Activated CD4-positive, alpha-beta T cell treated with anti-CD3 and anti-CD28 coated beads, Interleukin-2, amount 10 ng/mL, durations not matched to agents 24 days and 14 days (primary cell): ENCODE data around the gene CHIC2. TPM values are rescaled to one million over a fixed set of nuclear protein-coding genes. Genes with fewer than 3 reads are reported as not detected.

Experiments used
- DNase-seq: peaks from one replicate; pipeline ENCODE4 v3.0.0; 2022
- H3K27ac Mint-ChIP-seq: one replicate; pipeline ENCODE4 v1.8.0; 2022; ENCODE audit warnings: mild to moderate bottlenecking, mixed read lengths
- H3K27me3 Mint-ChIP-seq: one replicate; pipeline ENCODE4 v1.8.0; 2022; ENCODE audit warnings: mixed read lengths
- H3K36me3 Mint-ChIP-seq: one replicate; pipeline ENCODE4 v1.8.0; 2022; ENCODE audit warnings: low read depth, mild to moderate bottlenecking, mixed read lengths
- H3K4me1 Mint-ChIP-seq: one replicate; pipeline ENCODE4 v1.8.0; 2021; ENCODE audit warnings: mixed read lengths
- H3K4me3 Mint-ChIP-seq: one replicate; pipeline ENCODE4 v1.8.0; 2022; ENCODE audit warnings: mild to moderate bottlenecking, moderate library complexity, mixed read lengths
- H3K9me3 Mint-ChIP-seq: one replicate; pipeline ENCODE4 v1.8.0; 2021; ENCODE audit warnings: mixed read lengths
- intact Hi-C: fragments of 100-400 bp; cut with micrococcal nuclease; formaldehyde crosslinking; loops from one replicate; pipeline ENCODE4 v1.15.1; 2023
- total RNA-seq: library from RNA; stranded (reverse); gene quantifications from 2 replicates; pipeline ENCODE4 v1.2.3, GENCODE V29; 2022

Gene CHIC2
- total RNA-seq, 1 donor from 2014 or later = 23.8 TPM

GRCh38 chr4:53960843-53961242 is 103.6 kb downstream of the CHIC2 start:
- intact Hi-C loops = no loop called here
- no peak overlapping the region for H3K27ac Mint-ChIP-seq
- DNase-seq = no peak
- no peaks in the 10 kb centered on the region for H3K4me1 Mint-ChIP-seq
- no peaks in the 10 kb centered on the region for H3K27me3 Mint-ChIP-seq
- H3K36me3 Mint-ChIP-seq = no peaks in the 10 kb centered on the region
- no peak overlapping the region for H3K4me3 Mint-ChIP-seq
- no peaks in the 10 kb centered on the region for H3K9me3 Mint-ChIP-seq

Other genes with a start within 250 kb of the CHIC2 start
- gene GSX2, start 35.6 kb upstream of the CHIC2 start, total RNA-seq = not detected in 2 replicates
- gene PDGFRA, start 164.7 kb upstream of the CHIC2 start, total RNA-seq = 0.28 and 0.54 TPM in 2 replicates